GM18505 (cell line): ENCODE data around the gene EVA1C.
"Not testable (repeated sequence)": the region's sequence is repeated elsewhere in the genome, so short reads cannot be mapped to it uniquely, and the experiment has no call there.

Experiments
- ATAC-seq: cut with Tn5 transposase; IDR thresholded peaks from one replicate; pipeline ENCODE4 v1.9.1; 2021; ENCODE audit not compliant: unreplicated experiment
- POLR2A ChIP-seq: IDR thresholded peaks from 4 replicates; pipeline ENCODE4 v1.6.1; 2011; ENCODE audit warnings: borderline replicate concordance; ENCODE audit not compliant: insufficient read depth, insufficient read length; ENCODE audit errors: extremely low read depth

Gene EVA1C

GRCh38 chr21:32423320-32424190, 11.0 kb downstream of the EVA1C start:
- ATAC-seq = no peak
- TF ChIP-seq POLR2A = no peak

GRCh38 chr21:32424191-32424535, 11.7 kb downstream of the EVA1C start:
- no peak for ATAC-seq
- no peak for TF ChIP-seq POLR2A

- no peak for ATAC-seq
- TF ChIP-seq POLR2A = no peak
Measured at GRCh38 chr21:32424674-32425073, 12.2 kb downstream of the EVA1C start.

GRCh38 chr21:32425628-32426027, 13.1 kb downstream of the EVA1C start:
- TF ChIP-seq POLR2A = no peak
- ATAC-seq = no peak

GRCh38 chr21:32426066-32426465, 13.6 kb downstream of the EVA1C start:
- TF ChIP-seq POLR2A = no peak
- ATAC-seq = no peak

- no peak for TF ChIP-seq POLR2A
- ATAC-seq = no peak
Measured at GRCh38 chr21:32426592-32427051, 14.1 kb downstream of the EVA1C start.

- ATAC-seq = no peak
- TF ChIP-seq POLR2A = no peak
Measured at GRCh38 chr21:32427958-32428623, 15.6 kb downstream of the EVA1C start.

GRCh38 chr21:32432982-32433660, 20.6 kb downstream of the EVA1C start:
- not testable (repeated sequence) for ATAC-seq

GRCh38 chr21:32437729-32438128, 25.2 kb downstream of the EVA1C start:
- TF ChIP-seq POLR2A = no peak

GRCh38 chr21:32442566-32443318, 30.2 kb downstream of the EVA1C start:
- no peak for TF ChIP-seq POLR2A
- ATAC-seq = no peak

More at GRCh38 chr21:32437729-32438128, 25.2 kb downstream of the EVA1C start:
- no peak for ATAC-seq

- TF ChIP-seq POLR2A = no peak
- ATAC-seq = no peak
Measured at GRCh38 chr21:32445101-32445500, 32.6 kb downstream of the EVA1C start.

GRCh38 chr21:32446440-32446839, 33.9 kb downstream of the EVA1C start:
- ATAC-seq = not testable (repeated sequence)

GRCh38 chr21:32447224-32447623, 34.7 kb downstream of the EVA1C start:
- no peak for ATAC-seq

More at GRCh38 chr21:32447224-32447623, 34.7 kb downstream of the EVA1C start:
- TF ChIP-seq POLR2A = no peak
